Stimulated activated effector memory CD8-positive, alpha-beta T cell treated with anti-CD3 and anti-CD28 coated beads, Interleukin-12 subunit alpha, Interleukin-12 subunit beta, amount 100 ng/mL, for 72 hours (primary cell): ENCODE data around the gene AJAP1.

Source experiments
- ATAC-seq: fragments of 150-1000 bp; cut with Tn5 transposase; 2 replicates; pipeline ENCODE4 v1.10.0; 2021
- DNase-seq, 2 donors: peaks; one replicate each; pipeline ENCODE4 v3.0.0; 2021 to 2022; ENCODE audit warnings: low spot score in 2 of 2
- H3K27ac Mint-ChIP-seq: one replicate; pipeline ENCODE4 v1.8.0; 2022; ENCODE audit warnings: mild to moderate bottlenecking, mixed read lengths
- H3K36me3 Mint-ChIP-seq: one replicate; pipeline ENCODE4 v1.8.0; 2022; ENCODE audit warnings: mild to moderate bottlenecking, mixed read lengths
- H3K4me1 Mint-ChIP-seq: one replicate; pipeline ENCODE4 v1.8.0; 2022; ENCODE audit warnings: mixed read lengths
- H3K4me3 Mint-ChIP-seq: one replicate; pipeline ENCODE4 v1.8.0; 2022; ENCODE audit warnings: mild to moderate bottlenecking, mixed read lengths
- H3K9me3 Mint-ChIP-seq: one replicate; pipeline ENCODE4 v1.8.0; 2022; ENCODE audit warnings: mixed read lengths

The AJAP1 gene

GRCh38 chr1:4838231-4838630 is 183.8 kb downstream of the AJAP1 start:
- DNase-seq (no peak), ATAC-seq (no peak)
- Mint-ChIP-seq H3K36me3 (no peaks in the 10 kb centered on the region), H3K9me3 (peaks cover 4% of the 10 kb centered on the region), H3K4me1 (no peaks in the 10 kb centered on the region), H3K4me3 (no peak overlapping the region), H3K27ac (no peak overlapping the region)
